DMS 273 treated with DMSO at 0.1 percent for 48 hours (cell line): Measurements from ENCODE around the gene CADPS.

ENCODE experiments used
- DNase-seq: peaks from one replicate; lab custom pipeline; 2025; lab: John Stamatoyannopoulos, UW

Gene CADPS

GRCh38 chr3:62374341-62375218, 500.6 kb downstream of the CADPS start:
- no peak for DNase-seq

GRCh38 chr3:62373714-62374333, 501.4 kb downstream of the CADPS start:
- no peak for DNase-seq

- DNase-seq, result no peak
These were observed 502.0 kb downstream of the CADPS start, which contains the start of gene FEZF2 for GRCh38 chr3:62373215-62373614. Gene FEZF2, minus strand, starts transcription at chr3:62373550. Its CDS starts 682 bp downstream, at chr3:62372868.

- no peak for DNase-seq
These were observed 502.6 kb downstream of the CADPS start for GRCh38 chr3:62372621-62373041.

GRCh38 chr3:62371720-62372591, 503.3 kb downstream of the CADPS start:
- no peak for DNase-seq

- no peak for DNase-seq
These were observed 504.1 kb downstream of the CADPS start for GRCh38 chr3:62370858-62371719.

GRCh38 chr3:62370112-62370857, 504.9 kb downstream of the CADPS start:
- DNase-seq, result no peak

- DNase-seq, result no peak
These were observed 505.8 kb downstream of the CADPS start for GRCh38 chr3:62369476-62369743.

GRCh38 chr3:62368705-62369475, 506.3 kb downstream of the CADPS start:
- no peak for DNase-seq

- DNase-seq, result no peak
These were observed 506.9 kb downstream of the CADPS start for GRCh38 chr3:62368290-62368704.

- no peak for DNase-seq
These were observed 507.4 kb downstream of the CADPS start for GRCh38 chr3:62367763-62368195.

GRCh38 chr3:62366126-62366484, 509.1 kb downstream of the CADPS start:
- no peak for DNase-seq

- no peak for DNase-seq
These were observed 509.7 kb downstream of the CADPS start for GRCh38 chr3:62365391-62366125.

GRCh38 chr3:62364191-62364590, 511.0 kb downstream of the CADPS start:
- DNase-seq, result no peak

- DNase-seq, result no peak
These were observed 511.9 kb downstream of the CADPS start for GRCh38 chr3:62363275-62363674.

- DNase-seq, result no peak
These were observed 513.4 kb downstream of the CADPS start for GRCh38 chr3:62361824-62362223.

- no peak for DNase-seq
These were observed 514.0 kb downstream of the CADPS start for GRCh38 chr3:62361261-62361660.

- no peak for DNase-seq
These were observed 515.7 kb downstream of the CADPS start for GRCh38 chr3:62359531-62359930.

- DNase-seq, result no peak
These were observed 518.9 kb downstream of the CADPS start for GRCh38 chr3:62356356-62356755.
